Cardiac muscle cell (in vitro differentiated cells and primary cell): Measurements from ENCODE around the gene BCKDK. TPM values are rescaled to one million over a fixed set of nuclear protein-coding genes. Genes with fewer than 3 reads are reported as not detected.

Source experiments
- DNase-seq, 2 donors: peaks; one replicate each; pipeline versions ENCODE4 v3.0.0 to v3.0.0-alpha.2; 2010 to 2017; ENCODE audit warnings: low read depth in 1 of 2, low spot score in 1 of 2
- H3K27ac ChIP-seq: fragments of 200-600 bp; sonication (generic); 2 replicates; pipeline ENCODE4 v1.5.1; 2016
- H3K27me3 ChIP-seq: fragments of 200-600 bp; sonication (generic); 2 replicates; pipeline ENCODE4 v1.6.0; 2016; ENCODE audit warnings: control low read depth
- H3K36me3 ChIP-seq: fragments of 200-600 bp; sonication (generic); 2 replicates; pipeline ENCODE4 v1.5.1; 2016; ENCODE audit warnings: control low read depth
- H3K4me1 ChIP-seq: fragments of 200-600 bp; sonication (generic); 2 replicates; pipeline ENCODE4 v1.8.1; 2017; ENCODE audit warnings: low read depth, mild to moderate bottlenecking, mixed run types
- H3K4me3 ChIP-seq: fragments of 200-600 bp; sonication (generic); 2 replicates; pipeline ENCODE4 v1.5.1; 2016; ENCODE audit warnings: mild to moderate bottlenecking
- H3K9me3 ChIP-seq: fragments of 200-600 bp; sonication (generic); 2 replicates; pipeline ENCODE4 v1.5.1; 2017; ENCODE audit warnings: low read depth, mild to moderate bottlenecking, control low read depth
- CTCF ChIP-seq: IDR thresholded peaks from 2 replicates; pipeline ENCODE4 v1.5.1; 2012; ENCODE audit warnings: low read depth, mild to moderate bottlenecking, low read length
- polyA plus RNA-seq: library from polyadenylated mRNA; unstranded; fragments of >200 nt; fragmentation: Nextera tagmentation; extraction: Ambion mirVana; gene quantifications from 2 replicates; pipeline ENCODE4 v1.2.1, GENCODE V29; 2016
- total RNA-seq: library from RNA; depleted of rRNA; stranded (reverse); fragments of >200 nt; gene quantifications from 2 replicates; pipeline ENCODE4 v1.2.3, GENCODE V29; 2016

The BCKDK gene
- total and polyA plus RNA-seq, 2 experiments from 2014 or later: 109 to 147 TPM

- Histone ChIP-seq H3K27ac (peak overlapping the region; percentile 23), H3K9me3 (no peaks in the 10 kb centered on the region), H3K4me1 (peaks cover 7% of the 10 kb centered on the region), H3K27me3 (no peaks in the 10 kb centered on the region), H3K4me3 (no peak overlapping the region), H3K36me3 (peaks cover 17% of the 10 kb centered on the region)
- no peak for DNase-seq
- no peak for TF ChIP-seq CTCF
These were observed 24.3 kb downstream of the BCKDK start for GRCh38 chr16:31132303-31132979.

- DNase-seq: no peak
- Histone ChIP-seq H3K4me1 (peaks cover 7% of the 10 kb centered on the region), H3K9me3 (no peaks in the 10 kb centered on the region), H3K4me3 (no peak overlapping the region), H3K27me3 (no peaks in the 10 kb centered on the region), H3K27ac (no peak overlapping the region), H3K36me3 (peaks cover 16% of the 10 kb centered on the region)
- no peak for TF ChIP-seq CTCF
These were observed 24.9 kb downstream of the BCKDK start for GRCh38 chr16:31133046-31133501.

GRCh38 chr16:31134091-31134571 is 25.9 kb downstream of the BCKDK start:
- Histone ChIP-seq H3K4me3 (no peak overlapping the region), H3K9me3 (no peaks in the 10 kb centered on the region), H3K4me1 (peaks cover 7% of the 10 kb centered on the region), H3K27me3 (no peaks in the 10 kb centered on the region), H3K36me3 (peaks cover 16% of the 10 kb centered on the region), H3K27ac (peak overlapping the region; percentile 43)
- TF ChIP-seq CTCF: no peak
- DNase-seq: no peak

GRCh38 chr16:31134625-31135534 is 26.7 kb downstream of the BCKDK start:
- H3K36me3 ChIP-seq: peaks cover 13% of the 10 kb centered on the region
- no peak for TF ChIP-seq CTCF
- H3K27ac ChIP-seq: no peak overlapping the region
- DNase-seq: peak; percentile 27 to 52
- no peaks in the 10 kb centered on the region for H3K9me3 ChIP-seq
- no peaks in the 10 kb centered on the region for H3K27me3 ChIP-seq
- peaks cover 7% of the 10 kb centered on the region for H3K4me1 ChIP-seq
- peak overlapping the region; percentile 19 for H3K4me3 ChIP-seq

- H3K4me3 ChIP-seq: peak within 1 kb of the TSS; percentile 19
- no peak for TF ChIP-seq CTCF
These were observed 27.5 kb downstream of the BCKDK start, which contains the start of gene PRSS8 for GRCh38 chr16:31135535-31136286. Gene PRSS8 (minus strand): TSS chr16:31135727. CDS start chr16:31135498, 229 bp downstream.

More at GRCh38 chr16:31135535-31136286, 27.5 kb downstream of the BCKDK start, which contains the start of gene PRSS8:
- H3K4me1 ChIP-seq: peaks cover 7% of the 10 kb centered on the region
- no peak within 1 kb of the TSS for H3K27ac ChIP-seq
- H3K36me3 ChIP-seq: peaks cover 5% of the 10 kb centered on the region
- H3K27me3 ChIP-seq: no peaks in the 10 kb centered on the region
- H3K9me3 ChIP-seq: no peaks in the 10 kb centered on the region
- peak in 1 of 2 donors; percentile 40 for DNase-seq
